ENCODE measurements around the gene RAB31.

GRCh38 chr18:9753846-9754245, 45.7 kb downstream of the RAB31 start:
- no peak for TF ChIP-seq ZNF449 (tag by site-specific recombination; IDR thresholded peaks at IDR 0.05)
- TF ChIP-seq ZNF391 (tag by site-specific recombination; IDR thresholded peaks at IDR 0.05; ENCODE audit: borderline replicate concordance, low read depth) = no peak
